SK-MEL-5 (cell line): ENCODE results near the gene RPS19. TPM values are rescaled to one million over a fixed set of nuclear protein-coding genes. Genes with fewer than 3 reads are reported as not detected.

Experiments used
- DNase-seq: peaks from one replicate; pipeline ENCODE4 v3.0.0-alpha.2; 2016; ENCODE audit warnings: low read depth, low spot score
- in situ Hi-C: cut with HindIII; loops from 2 replicates; pipeline ENCODE4 v1.10.0; 2016; ENCODE audit warnings: low sequenced_read_pairs, high pct_unique_total_duplicates, low pct_unique_long_range_greater_than_20kb
- polyA plus RNA-seq, 2 experiments: library from polyadenylated mRNA; depleted of rRNA; stranded (reverse); fragments of >200 nt; gene quantifications; 2 replicates each; pipeline ENCODE4 v1.2.3, GENCODE V29; 2015
- total RNA-seq: library from RNA; depleted of rRNA; stranded (reverse); fragments of >200 nt; shearing (Covaris generic); gene quantifications from 2 replicates; pipeline ENCODE4 v1.2.3, GENCODE V29; 2014; rRNA removed

RPS19 gene
- total RNA-seq: 1,776 and 1,861 TPM in 2 replicates
- polyA plus RNA-seq (2015; cell fraction: cytosol; rRNA removed): 2,070 and 3,312 TPM in 2 replicates
- 166 and 277 TPM in 2 replicates for polyA plus RNA-seq (2015; cell fraction: nucleus; rRNA removed)

DNA sequence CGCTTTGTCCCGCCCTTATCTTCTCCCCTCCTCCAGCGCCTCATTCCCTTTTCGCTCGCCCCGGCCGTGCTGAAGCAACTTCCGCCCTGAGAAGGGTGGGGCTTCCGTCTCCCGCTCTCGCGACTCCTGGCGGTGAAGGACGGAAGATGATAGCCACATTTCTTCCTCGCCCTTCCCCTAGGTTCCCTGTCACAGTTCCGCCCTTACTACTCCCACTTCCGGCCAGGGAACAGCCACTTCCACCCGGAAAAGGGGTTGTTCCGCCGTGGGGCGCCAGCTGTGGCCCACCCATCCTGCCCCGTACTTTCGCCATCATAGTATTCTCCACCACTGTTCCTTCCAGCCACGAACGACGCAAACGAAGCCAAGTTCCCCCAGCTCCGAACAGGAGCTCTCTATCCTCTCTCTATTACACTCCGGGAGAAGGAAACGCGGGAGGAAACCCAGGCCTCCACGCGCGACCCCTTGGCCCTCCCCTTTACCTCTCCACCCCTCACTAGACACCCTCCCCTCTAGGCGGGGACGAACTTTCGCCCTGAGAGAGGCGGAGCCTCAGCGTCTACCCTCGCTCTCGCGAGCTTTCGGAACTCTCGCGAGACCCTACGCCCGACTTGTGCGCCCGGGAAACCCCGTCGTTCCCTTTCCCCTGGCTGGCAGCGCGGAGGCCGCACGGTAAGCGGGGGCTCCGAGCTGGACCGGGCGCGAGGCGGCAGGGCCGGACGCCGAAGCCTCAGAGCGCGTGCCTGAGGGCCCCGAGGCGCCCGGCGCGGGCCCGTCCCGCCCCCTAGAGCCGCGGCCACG lies at the start of gene RPS19:
Gene RPS19, plus strand, starts transcription at position 638 of the 801 bp plus-strand sequence. CDS start 520 bp downstream, outside the sequence.
- peak; percentile 98 for DNase-seq
- in situ Hi-C loops: no loop called here

DNA sequence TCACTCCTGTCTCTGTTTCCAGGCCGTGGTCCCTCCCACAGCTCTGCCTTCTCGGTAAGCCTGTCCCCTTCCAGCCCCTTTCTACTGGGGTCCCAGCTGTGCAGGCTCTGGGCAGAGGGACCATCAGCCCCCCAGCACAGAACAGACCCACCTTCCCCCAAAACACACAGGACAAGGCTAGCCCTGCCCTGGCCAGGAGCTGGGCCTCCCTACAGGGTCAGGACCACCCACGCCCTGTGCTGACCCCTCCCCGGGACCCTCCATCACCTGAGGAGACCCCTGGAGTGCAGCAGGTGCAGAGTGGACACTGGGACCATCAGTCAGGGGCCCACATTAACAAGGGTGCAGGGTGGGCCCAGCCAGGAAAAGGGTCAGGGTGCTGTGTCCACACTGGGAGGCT lies 49.8 kb upstream of the RPS19 start:
- in situ Hi-C loops: no loop called here

DNA sequence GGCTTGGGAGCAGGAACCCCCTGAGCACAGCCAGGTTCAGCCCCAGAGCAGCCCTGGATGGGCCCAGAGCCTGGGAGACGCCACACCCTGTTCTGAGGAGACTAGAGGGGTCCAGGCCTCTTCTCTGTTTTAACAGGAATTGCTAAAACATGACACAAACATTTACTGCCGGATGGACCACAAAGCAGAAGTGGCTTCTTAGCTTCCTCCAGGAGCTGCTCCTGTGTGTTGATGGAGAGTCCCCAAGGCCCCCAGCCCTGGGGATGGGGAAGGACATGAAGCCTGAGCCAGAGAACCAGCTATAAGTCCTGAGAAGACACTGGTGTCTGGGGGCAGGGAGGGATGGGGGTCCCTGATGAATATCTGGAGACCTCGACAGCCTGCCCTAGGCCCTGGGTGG lies 49.0 kb upstream of the RPS19 start:
- in situ Hi-C loops: no loop called here
- no peak for DNase-seq

More for the DNA sequence above, 49.8 kb upstream of the RPS19 start:
- DNase-seq: no peak

DNA sequence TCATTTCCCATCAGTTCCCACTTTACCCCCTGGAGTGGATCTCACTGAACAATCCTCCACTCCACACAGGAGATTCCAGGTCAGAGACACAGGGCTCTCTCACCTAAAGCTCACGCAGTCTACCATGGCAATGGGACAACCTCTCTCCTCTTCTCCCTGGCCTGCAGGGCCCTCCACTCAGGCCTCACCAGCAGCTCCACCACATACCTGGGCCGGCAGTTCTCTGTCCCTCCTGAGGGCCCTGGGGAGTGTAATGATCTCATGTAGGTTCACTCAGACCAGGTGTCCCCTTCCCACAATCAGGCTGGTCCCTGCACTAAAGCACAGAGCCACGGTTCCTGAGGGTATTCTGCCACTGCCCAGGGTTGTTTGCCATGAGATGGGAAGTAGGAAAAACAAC lies 48.1 kb upstream of the RPS19 start:
- in situ Hi-C loops: no loop called here

DNA sequence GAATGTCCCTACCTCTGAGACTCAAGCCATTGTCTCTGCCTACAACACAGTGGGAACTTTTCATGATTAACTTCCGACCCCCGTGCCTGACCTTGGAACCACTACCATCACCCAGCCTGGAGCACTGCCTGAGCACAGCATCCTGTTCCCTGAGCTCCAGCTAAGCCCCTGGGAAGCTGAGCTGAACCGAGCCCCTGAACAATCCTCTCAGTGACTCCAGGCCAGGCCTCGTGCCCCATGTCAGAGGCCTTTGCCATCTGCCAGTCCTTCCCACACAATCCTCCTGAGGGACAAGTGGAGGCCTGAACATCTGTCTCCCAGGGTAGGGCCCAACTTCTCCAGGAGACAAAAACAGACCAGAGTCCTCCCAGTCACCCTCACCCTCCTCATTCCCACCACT lies 46.1 kb upstream of the RPS19 start:
- in situ Hi-C loops: no loop called here
- DNase-seq: no peak

More for the DNA sequence above, 48.1 kb upstream of the RPS19 start:
- no peak for DNase-seq

DNA sequence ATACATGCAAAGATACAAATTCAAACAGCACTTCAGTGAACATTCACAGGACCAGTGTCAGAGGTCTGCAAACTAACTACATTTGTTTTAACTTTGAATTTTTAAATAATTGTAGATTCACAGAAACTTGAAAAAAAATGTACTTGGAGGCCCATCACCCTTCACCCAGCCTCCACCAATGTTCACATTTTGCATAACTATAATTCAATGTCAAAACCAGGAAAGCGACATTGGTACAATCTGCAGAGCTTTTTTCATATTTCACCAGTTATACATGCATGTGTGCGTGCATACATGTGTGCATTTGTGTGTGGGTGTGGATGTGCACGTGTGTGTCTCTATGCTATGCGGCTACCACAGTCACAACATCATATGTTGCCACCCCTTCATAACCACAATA lies 44.8 kb upstream of the RPS19 start:
- no peak for DNase-seq
- in situ Hi-C loops: no loop called here

DNA sequence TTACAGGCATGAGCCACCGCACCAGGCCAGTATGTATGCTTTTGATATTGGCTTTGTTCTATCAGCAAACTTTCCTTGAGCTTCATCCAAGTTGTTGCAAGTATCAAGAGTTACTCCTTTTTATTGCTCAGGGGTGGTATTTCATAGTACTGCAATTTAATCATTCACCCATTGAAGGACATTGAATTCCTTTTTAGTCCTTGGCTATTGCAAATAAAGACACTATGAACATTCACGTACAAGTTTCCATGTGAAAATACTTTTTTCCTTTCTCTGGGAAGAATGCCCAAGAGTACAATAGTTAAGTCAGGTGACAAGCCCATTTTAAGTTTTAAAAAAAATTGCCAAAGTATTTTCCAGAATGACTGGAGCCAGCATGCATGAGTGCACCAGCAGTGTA lies 43.3 kb upstream of the RPS19 start:
- in situ Hi-C loops: no loop called here
- no peak for DNase-seq

DNA sequence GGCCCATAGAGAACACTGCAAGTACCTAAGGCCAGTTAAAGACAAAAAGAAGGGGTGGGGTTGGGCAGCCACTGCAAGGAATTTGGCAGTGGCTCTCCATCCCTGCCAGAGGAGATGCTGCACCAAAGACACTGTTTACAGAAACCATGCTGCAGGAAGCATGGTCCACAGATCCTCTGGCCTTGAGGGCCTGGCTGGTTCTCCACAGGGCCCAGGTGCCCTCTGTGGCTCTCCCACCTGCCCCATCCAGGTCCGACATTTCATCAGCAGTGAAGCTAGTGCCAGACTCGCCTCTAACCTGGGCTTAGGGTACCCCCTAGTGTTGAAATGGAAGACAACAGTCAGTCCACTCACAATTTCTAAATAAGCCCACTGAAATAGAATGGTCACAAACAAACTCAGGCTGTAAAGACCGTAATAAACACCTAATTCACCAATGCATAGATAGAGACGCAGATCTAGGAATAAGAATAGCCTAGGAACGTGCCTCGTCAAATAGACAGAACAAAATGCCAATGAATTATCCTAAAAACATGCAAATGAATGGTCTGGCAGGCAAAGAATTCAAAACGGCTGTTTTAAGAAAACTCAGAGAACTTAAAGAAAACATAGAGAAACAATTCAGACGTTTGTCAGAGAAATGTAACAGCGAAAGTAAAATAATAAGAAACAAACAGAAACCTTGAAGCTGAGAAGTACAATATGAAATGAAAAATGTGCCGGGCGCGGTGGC lies 38.9 kb upstream of the RPS19 start:
- in situ Hi-C loops: no loop called here
- DNase-seq: peak; percentile 74

DNA sequence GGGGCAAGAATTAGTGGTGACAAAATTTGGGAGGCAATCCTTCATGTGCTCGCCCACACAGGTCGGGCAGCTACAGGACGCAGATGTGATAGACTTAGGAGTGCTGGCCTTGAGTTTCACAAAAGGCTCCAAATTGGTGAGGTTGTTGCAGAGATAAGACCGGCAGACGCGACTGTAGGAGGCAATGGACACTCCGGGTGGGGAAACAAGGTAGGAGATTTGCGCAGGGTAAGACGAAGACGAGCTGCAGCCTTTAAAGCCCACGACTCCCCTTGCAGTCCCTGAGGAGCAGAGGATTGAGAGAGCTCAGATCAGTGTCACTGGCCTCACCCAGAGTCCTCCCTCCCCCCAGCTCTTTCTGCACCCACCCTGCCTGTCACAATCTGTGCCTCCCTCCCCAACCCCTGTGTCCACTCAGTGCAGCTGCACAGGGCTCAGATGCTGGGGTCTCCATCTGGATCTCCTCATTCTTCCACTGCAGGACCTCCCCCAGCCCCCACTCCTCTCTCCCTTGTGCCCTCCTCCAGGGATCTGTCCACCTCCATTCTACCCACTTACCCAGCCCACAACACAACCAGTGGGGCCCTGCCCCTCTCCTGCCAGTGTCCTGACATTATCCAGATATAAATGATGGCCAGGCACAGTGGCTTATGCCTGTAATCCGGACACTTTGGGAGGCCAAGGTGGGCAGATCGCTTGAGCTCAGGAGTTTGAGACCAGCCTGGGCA lies 21.9 kb upstream of the RPS19 start:
- in situ Hi-C loops: no loop called here
- DNase-seq: no peak

DNA sequence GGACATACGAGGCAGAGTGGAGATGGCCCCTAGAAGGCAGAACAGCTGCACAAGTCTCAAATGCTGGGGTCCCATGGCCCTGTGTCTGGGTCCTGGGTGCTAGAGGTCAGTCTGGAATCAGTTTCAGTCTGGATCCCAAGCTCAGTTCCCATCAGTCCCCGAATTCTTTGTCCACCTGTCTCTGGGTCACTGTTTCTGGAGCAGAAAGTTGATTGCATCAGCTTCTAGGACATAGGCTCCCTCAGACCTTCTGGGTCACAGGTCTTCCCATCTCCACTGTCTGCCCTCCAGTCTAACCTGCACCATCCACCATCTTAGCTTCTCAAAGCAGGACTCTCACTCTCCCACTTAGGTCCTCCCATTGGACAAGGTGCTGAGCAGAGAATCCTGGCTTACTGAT lies 20.8 kb upstream of the RPS19 start:
- no peak for DNase-seq
- in situ Hi-C loops: no loop called here

DNA sequence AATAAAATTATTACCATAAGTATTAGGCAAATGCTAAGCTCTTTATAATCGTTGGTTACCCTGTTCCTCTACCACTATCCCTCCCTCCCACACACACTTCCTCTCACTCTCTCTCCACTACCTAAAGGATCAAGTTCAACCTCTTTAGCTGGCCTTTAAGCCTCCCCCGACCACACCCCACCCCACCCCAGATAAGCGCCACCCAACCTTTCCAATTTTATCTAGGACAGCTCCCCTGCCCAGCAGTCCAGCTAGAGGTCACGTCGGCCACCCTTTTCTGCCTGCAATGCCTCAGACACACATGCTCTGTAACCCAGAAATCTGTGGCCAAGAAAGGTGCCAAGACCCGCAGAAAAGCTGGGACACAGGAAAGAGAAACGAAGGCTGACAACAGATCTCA lies 16.7 kb upstream of the RPS19 start:
- DNase-seq: no peak
- in situ Hi-C loops: no loop called here

DNA sequence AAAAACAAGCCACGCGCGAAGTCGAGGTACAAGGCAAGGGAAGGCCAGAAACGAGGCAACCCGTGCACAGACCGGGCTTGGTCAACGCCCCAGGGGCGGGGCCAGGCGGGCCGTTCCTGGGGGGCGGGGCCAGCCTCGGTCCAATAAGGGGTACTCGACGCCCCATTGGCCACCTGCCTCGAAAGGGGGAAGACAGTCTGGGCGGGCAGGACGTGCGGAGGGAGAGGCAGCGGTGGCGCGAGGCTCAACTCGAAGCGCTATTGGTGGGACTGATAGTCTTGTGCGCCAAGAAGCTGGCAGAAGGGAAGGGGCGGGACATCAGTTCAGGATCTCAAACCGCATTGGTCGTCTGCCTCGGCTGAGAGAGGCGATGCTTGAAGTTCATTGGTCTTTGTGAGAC lies 15.5 kb upstream of the RPS19 start, which contains the start of gene LYPD4:
Gene LYPD4, minus strand, starts transcription at position 83 of the 400 bp plus-strand sequence. CDS start 5,398 bp downstream, outside the sequence.
- in situ Hi-C loops: no loop called here
- no peak for DNase-seq

DNA sequence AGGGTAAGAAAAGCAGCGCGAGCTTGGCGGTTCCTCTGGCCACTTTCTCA lies 15.2 kb upstream of the RPS19 start, which contains the start of gene DMRTC2:
Gene DMRTC2, plus strand, starts transcription at position 42 of the 50 bp plus-strand sequence. CDS start 2,387 bp downstream, outside the sequence.
- DNase-seq: no peak
- in situ Hi-C loops: no loop called here

DNA sequence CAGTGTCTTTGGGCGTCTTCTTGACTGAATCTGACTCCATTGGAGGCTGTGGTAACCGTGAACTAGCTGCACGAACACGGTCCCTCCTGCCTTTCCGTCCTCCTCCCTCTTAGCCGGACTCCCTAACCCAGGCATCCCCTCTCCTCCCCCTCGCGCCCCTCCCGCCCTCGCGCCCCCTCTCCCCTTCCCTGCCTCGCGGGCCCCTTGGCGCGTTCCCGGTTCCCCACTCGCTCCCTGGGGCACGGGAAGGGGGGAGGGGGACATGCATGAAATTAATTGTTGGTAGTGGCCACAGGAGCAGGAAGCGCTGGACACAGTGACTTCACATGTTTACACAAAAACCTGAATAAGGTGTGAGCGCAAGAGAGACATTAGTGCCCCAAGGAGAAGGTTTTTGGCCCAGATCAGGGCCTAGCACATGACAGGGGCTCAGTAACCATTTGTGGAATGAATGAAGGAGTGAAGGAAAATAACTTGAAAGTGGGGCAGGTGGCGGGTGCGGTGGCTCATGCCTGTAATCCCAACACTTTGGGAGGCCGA lies 14.9 kb upstream of the RPS19 start:
- DNase-seq: no peak
- in situ Hi-C loops: no loop called here

DNA sequence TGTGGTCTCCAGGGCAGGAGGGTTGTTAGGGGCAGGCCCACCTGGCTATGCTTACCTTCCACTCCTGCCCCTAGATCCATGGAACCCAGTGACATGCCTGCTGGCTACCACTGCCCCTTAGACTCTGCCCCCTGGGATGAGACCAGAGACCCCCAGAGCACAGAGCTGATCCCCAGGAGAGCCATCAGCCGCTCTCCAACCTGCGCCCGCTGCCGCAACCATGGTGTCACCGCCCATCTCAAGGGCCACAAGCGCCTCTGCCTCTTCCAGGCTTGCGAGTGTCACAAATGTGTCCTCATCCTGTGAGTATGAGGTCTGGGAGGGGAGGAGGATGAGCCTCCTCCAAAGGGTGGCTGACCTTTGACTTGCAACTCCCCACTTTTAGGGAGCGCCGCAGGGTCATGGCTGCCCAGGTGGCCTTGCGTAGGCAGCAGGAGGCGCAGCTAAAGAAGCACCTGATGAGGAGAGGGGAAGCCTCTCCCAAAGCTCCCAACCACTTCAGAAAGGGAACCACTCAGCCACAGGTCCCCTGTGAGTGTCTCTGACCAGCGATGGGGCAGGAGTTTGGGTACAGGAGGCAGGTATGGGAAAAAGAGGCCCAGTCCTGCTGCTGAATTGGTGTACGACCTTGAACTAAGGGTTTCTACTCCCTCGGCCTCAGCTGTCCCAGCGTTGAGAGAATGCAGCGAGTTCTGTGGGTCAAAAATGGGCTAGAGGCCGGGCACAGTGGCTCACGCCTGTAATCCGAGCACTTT lies 12.5 kb upstream of the RPS19 start:
- in situ Hi-C loops: no loop called here
- no peak for DNase-seq

DNA sequence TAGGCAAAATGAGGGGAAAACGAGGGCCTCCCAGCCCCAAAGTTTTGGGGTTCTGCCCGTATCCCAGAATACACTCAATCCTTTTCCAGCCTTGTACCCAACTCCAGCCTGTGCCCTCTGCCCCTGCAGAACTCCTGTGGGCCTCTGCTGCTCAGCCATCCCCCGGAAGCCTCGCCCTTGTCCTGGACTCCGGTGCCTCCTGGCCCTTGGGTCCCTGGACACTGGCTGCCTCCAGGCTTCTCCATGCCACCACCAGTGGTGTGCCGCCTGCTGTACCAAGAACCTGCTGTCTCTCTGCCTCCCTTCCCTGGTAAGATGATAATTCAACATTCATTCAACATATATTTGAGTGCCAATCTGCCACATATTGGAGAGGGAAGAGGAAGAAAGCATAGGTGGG lies 11.4 kb upstream of the RPS19 start:
- DNase-seq: no peak
- in situ Hi-C loops: no loop called here

DNA sequence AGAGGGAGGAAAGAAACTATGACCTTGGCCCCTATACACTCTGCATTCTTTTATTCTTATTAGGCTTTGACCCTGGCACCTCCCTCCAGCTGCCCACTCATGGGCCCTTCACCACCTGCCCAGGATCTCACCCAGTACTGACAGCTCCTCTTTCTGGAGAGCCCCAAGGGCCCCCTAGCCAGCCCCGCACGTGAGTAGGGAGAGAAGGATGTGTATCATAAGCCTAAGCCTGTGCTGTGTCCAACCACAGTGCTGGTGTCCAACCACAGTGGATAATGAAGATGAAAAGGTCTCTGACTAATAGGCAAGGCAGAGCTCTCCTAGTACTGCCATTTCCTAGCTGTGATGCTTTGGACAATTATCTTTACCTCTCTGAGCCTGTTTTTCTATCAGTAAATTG lies 11.0 kb upstream of the RPS19 start:
- in situ Hi-C loops: no loop called here
- DNase-seq: no peak

DNA sequence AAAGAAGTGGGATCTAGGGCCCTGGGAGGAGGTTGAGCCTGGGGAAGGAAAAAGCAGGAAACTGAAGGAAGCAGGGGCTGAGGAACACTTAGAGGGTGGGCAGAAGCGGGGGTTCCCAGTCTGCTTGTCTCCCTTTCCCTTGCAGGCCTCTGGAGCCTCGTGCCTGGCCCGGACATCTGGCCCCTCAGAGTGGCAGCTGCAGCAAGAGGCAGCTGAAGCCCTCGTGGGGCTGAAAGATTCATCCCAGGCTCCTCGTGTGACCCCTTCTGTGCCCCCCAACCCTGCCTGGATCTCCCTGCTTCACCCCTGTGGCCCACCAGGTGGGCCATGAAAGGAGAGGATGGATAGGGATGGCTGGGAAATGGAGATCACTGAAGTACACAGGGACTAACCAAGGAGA lies 9.7 kb upstream of the RPS19 start:
- no peak for DNase-seq
- in situ Hi-C loops: no loop called here
